Stromal cell of bone marrow (primary cell): ENCODE measurements around the gene STUB1.
A peak's percentile ranks its signal among the peaks of the same experiment; 100 is the strongest.

Source experiments
- DNase-seq: peaks from one replicate; pipeline ENCODE4 v3.0.0-alpha.2; 2012; ENCODE audit warnings: low read depth

Gene STUB1

DNA sequence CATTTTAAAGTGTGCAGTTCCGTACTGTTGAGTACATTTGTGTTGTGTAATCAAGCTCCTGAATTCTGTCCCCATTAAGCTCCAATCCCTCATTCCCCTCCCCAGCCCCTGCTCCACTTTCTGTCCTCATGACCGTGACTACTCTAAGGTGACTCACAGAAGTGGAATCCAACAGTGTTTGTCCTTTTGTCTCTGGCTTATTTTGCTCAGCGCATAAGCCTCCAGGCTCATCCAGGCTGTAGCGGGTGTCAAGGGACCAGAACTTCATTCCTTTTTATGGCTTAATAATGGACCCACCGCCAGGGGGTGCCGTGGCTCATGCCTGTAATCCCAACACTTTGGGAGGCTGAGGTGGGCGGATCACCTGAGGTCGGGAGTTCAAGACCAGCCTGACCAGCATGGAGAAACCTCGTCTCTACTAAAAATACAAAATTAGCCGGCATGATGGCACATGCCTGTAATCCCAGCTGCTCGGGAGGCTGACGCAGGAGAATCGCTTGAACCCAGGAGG lies 32.6 kb downstream of the STUB1 start:
- DNase-seq = peak; percentile 90

DNA sequence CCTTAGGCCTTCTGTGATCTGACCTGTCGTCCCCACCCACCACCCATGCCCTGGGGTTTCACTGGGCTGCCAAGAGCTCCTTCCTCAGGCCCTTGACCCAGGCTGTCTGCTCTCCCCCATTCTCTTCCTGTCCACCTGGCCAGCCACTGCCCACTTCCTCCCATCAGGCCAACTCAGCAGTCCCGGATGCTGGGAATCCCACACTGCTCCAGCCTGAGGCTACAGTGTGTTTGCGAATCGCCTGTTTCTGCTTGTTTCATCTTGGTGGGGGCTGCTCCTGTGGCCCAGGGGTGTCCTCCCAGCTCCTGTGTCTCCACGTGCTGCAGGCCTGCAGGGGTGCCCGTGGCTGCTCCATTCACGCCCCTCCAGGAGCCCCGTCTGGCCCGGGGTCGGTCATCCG lies 33.9 kb downstream of the STUB1 start:
- DNase-seq = no peak

DNA sequence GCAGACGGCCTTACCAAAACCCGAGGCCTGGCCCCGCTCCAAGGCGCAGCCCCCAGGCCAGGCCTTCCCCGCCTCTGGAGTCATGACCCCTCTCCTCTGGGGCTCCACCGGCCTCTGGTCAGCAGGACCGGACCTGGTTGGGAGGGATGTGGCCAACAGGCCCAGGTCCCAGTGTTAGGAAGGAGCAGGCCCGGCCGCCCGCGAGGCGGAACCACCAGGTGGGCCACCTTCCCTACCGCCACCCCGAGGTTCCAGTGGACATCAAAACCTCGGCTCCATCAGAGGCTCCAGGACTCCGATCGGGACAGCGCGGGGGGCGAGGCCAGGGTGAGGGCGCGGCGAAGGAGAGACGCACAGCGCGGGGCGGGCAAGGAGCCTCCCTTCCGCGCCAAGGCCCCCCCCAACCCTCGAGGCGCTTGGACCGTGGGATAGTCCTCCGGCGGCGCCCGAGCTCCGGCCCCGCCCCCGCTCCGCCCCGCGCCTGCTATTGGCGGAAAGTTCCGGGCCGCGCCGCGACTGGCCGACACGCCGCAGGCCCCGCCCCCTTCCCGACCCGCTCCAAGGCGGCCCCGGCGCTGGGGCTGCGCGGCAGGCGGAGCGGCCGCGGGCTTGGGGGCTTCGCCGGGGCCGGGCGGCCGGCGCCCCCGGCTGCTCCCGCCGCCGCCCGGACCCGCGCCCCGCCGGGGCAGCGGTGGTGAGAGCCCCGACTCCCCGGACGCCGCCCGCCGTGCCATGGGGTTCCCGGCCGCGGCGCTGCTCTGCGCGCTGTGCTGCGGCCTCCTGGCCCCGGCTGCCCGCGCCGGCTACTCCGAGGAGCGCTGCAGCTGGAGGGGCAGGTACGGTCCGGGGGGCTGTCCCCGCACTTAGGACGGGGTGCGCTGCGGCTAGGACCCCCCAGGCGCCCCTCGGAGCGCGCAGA lies 34.6 kb downstream of the STUB1 start, which contains the start of gene METRN:
Gene METRN, plus strand, starts transcription at position 561 of the 919 bp plus-strand sequence. Its CDS starts 172 bp downstream, at position 733.
- DNase-seq = peak; percentile 72

DNA sequence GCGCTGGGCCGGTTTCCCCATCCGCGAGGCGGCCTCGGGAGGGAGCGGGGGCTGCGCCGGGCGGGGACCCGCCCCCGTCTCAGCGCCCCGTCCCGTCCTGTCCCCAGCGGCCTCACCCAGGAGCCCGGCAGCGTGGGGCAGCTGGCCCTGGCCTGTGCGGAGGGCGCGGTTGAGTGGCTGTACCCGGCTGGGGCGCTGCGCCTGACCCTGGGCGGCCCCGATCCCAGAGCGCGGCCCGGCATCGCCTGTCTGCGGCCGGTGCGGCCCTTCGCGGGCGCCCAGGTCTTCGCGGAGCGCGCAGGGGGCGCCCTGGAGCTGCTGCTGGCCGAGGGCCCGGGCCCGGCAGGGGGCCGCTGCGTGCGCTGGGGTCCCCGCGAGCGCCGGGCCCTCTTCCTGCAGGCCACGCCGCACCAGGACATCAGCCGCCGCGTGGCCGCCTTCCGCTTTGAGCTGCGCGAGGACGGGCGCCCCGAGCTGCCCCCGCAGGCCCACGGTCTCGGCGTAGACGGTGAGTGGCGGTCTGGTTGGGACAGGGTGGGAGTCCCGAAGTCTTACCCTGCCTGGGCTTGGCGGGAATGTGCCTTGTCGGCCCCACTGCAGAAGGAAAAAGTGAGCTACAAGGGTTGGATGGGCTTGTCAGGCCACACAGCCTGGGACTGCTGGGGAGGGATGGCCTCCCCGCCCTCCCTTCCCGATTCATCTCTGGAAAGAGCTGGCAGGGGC lies 35.4 kb downstream of the STUB1 start:
- no peak for DNase-seq

DNA sequence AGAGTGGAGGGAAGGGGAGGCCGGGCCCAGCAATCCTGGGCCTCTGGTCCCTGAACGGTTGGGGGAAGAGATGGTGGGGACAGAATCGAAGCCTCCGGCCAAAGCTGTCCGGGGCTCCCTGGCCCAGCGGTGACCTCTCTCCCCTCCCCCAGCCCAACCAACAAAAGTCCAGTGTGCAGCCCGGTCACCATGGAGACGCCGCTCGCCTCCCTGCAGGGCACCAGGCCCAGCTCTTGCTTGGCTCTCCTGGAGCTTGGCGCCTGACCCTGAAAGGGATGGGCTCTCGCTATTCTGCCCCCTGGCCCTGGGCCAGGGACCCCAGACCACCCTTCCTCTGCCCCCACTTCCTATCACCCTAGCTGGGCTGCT lies 36.0 kb downstream of the STUB1 start:
- no peak for DNase-seq

DNA sequence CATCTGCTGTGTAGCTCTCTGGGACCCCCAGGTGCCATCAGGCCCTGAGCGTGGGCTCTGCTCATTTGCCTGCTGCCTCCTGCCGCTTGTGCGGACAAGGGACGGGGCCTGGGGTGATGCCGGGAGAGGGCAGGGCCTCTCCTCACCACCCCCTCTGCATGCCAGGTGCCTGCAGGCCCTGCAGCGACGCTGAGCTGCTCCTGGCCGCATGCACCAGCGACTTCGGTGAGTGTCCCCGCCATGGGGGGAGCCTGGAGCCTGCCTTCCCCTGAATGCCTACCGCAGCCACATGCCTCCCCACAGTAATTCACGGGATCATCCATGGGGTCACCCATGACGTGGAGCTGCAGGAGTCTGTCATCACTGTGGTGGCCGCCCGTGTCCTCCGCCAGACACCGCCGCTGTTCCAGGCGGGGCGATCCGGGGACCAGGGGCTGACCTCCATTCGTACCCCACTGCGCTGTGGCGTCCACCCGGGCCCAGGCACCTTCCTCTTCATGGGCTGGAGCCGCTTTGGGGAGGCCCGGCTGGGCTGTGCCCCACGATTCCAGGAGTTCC lies 36.6 kb downstream of the STUB1 start:
- no peak for DNase-seq

DNA sequence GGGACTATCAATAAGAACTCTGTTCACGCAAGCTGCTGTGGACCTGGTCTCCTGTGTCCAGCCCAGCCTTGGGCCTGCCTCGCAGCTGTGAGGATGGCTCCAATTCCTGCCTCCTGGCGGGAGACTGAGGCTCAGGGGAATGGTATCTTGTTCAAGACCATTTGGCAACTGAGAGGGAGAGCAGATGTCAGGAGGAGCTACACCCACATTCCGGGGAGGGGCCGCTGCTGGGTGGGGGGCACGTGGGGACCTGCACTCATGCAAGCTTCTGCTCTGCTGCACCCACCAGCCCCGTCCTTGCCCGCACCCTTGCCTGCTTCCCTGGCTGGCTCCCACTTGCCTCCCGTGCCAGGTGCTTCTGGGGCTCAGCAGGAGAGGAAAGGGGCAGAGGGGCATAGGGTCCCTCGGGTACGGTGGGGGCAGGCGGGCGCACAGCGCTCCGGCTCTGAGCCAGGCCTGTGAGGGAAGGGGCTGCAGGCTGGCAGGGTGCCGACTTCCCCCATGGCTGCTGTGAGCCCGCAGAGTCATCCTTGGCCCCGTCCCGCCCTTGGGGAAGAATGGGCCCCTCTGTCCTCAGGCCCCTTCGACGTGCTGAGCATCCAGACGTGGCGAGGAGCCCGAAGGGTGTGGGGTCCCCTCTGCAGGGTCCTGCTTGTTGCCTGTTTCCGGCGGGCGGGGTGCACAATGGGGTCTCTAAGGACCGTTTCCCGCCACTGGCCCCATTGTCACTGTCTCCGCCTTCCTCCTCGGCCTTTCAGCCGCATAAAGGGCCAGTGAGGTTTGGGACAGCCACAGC lies 37.4 kb downstream of the STUB1 start:
- DNase-seq = no peak

DNA sequence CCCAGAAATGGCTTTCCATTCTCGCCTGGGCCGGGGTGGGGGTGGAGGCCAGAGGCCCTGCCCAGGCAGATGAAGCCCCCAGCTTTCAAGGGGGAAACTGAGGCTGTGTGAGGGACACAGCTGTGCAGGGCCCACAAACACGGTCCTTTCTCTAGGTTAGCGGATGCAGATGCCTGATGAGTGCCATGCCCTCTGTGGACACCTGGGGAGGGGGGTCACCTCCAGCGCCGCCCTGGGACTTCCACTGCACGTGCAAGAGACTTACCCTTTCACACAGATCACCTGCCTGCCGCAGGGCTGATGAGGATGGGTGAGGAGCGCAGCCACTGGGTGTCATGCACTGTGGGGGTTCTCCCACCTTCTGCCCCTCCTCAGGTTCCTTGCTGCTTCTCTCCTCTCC lies 38.2 kb downstream of the STUB1 start:
- DNase-seq = no peak

DNA sequence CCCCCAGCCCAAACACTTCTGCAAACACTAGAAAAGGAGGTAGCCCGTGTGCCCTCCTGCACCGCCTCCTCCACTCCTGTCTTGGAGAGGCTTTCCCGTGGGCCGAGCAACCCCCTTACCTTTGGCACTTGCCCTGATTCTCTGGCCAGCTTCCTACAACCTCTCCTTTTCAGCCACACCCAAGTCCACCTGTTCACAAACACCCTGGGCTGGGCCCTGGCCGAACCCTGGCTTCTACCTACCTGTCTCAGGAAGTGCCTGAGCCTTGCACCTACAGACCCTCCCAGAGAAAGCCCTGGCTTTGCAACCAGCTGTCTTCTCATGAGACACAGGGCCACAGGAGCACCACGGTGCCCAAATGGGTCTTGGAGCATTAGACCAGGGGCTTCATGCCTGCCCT lies 38.7 kb downstream of the STUB1 start:
- DNase-seq = no peak

DNA sequence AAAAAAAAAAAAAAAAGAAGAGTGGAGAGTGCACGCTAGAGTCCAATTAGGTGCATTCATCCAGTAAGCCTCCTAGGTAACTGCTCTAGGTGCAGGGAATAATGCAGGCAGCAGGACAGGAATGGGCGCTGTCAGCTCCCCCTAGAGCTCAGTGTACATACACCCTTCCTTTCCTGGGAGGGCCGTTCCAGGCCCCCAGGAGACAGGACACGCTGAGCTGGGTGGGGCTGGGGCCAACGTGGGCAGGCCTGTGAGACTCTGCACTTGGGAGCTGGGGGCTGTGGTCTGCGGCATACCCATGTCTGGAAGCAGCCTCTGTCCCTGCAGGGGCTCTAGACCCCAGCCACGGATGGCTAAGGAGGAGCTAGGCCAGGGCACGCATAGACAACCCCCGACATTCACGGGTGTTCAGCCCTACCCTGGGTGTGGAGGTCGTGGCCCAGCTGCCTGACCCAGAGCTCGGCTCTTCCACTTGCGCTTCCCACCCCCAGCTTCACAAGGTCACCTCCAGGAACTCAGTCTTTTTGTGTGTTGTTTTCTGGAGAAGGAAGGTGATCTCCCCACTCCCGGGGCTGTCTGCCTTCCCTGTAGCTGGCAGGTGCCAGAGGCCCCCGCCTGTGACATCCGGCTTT lies 39.7 kb downstream of the STUB1 start:
- DNase-seq = no peak

DNA sequence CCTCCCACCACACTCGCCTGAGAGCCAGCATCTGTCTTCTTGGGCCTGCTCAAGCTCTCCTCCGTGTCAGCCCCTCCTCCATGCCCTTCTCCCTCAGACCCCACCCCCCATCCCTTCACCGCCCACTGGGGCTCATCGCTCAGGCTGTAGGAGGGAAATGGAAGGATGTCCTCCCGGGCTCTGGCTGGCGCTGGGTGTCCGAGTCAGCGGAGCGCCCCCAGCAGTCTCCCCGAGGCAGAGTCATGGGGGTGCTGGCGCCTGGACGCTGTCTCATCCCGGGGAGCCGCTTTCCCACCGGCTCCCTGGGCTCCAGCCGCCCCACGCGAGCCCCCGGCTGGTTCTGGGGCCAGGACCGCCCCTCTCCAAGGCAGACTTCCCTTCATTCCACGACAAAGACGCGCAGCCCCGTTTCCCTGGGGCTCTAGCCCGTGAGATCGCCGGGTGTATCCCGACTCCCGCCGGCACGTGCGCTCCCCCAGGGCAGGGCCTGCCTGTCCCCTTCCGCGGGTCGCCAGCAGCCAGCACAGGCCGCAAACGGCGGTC lies 40.3 kb downstream of the STUB1 start:
- no peak for DNase-seq

DNA sequence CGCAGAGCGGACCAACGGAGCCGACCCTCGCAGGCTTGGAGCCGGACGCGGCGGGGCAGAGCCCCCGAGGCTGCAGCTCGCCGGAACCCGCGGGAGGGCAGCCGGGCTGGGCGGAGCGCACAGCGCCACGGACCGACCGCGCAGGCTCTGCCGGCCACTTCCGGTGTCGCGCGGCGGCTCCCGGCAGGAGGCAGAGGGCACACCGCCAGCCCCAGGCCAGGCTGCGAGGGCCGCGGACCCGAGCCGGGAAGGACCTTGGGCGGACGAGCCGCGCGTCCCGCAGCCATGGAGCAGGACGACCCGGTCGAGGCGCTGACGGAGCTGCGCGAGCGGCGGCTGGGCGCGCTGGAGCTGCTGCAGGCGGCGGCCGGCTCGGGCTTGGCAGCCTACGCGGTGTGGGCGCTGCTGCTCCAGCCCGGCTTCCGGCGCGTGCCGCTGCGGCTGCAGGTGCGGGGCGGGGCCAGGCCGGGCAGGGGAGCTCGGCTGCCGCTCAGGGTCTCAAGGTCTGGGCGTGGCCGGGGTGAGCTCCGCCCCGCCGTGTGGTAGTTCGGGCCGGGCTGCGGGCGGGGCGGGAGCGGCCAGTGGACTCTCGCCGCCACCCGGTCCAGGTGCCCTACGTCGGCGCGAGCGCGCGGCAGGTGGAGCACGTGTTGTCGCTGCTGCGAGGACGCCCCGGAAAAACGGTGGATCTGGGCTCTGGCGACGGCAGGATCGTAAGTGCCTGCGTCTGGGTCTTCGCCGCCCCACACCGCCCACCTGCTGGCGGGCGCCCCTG lies 41.0 kb downstream of the STUB1 start, which contains the start of gene ANTKMT:
Gene ANTKMT, plus strand, starts transcription at position 157 of the 775 bp plus-strand sequence. Its CDS starts 129 bp downstream, at position 286.
- no peak for DNase-seq

DNA sequence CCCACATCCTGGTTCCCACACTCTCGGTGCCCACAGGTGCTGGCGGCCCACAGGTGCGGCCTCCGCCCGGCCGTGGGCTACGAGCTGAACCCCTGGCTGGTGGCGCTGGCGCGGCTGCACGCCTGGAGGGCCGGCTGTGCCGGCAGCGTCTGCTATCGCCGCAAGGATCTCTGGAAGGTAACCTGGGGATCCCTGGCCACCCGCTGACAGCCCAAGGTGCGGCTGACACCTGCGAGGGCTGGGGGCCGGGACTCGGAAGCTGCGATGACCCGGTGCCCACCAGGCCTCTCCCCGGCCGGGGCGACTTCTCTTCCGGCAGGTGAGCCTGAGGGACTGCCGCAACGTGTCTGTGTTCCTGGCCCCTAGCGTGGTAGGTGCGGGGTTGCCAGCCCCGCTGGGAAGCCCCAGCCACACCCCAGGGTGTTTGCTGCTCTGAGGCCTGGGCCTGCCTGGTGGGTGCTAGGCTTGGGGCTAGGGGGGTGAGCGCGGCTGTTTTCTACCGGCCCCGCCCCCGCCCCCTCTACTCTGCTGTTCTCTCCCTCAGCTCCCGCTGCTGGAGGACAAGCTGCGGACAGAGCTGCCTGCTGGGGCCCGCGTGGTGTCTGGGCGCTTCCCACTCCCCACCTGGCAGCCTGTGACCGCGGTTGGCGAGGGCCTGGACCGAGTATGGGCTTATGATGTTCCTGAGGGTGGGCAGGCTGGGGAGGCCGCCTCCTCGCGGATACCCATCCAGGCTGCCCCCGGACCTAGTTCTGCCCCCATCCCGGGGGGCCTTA lies 41.7 kb downstream of the STUB1 start:
- DNase-seq = no peak

DNA sequence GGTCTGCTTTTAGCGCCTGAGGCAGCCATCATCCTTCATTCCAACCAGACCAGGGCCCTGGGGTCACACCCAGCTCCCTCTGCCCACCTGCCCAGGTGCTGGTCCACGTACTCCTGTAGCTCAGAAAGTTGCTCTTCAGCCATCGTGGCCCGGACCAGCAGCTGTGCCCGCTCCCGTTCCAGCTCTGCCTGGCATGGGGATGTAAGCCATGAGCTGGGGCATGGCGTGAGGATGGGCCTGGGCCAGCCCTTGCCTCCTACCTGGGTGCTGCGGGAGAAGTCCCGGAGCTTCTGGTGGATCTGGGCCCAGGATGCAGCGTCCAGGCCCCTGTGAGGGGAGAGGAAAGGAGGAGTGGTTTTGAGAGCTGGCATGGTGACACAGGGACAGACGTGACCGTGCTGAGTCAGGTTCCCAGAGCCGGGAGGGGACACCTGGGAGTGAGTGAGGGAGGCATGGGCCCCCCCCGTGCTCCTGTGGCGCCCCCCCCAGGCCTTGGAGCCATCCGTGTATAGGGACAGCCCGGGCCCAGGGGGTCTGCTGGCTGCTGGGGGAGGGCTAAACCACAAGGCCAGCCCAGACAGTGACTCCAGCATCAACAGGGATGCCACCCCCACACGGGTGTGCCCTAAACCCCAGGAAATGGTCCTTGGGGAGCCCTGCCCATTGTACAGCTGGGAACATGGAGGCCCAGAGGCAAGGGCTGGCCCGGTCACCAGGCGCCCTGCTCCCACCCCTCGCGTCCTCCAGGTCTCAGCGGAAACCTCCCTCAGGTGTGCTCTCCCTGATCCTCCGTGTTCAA lies 42.8 kb downstream of the STUB1 start:
- no peak for DNase-seq

DNA sequence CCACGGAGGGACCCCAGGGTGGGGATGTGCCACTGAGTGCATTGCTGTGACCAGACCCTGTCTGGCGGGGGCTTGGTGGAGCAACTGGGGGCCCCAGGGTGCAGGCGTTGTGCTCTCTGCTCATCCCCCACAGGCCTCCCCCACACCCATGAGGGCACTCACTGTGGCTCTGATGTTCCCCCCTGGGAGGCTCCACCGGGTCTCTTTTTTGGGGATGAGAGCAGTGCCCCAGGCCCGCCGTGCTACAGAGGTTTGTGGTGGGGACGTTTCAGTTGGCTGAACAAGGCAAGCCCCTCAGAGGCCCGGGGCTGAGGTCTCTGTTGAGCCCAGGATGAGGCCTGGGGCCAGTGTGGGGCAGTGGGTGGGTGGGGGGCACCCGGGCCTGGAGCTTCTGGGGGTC lies 43.5 kb downstream of the STUB1 start:
- no peak for DNase-seq

DNA sequence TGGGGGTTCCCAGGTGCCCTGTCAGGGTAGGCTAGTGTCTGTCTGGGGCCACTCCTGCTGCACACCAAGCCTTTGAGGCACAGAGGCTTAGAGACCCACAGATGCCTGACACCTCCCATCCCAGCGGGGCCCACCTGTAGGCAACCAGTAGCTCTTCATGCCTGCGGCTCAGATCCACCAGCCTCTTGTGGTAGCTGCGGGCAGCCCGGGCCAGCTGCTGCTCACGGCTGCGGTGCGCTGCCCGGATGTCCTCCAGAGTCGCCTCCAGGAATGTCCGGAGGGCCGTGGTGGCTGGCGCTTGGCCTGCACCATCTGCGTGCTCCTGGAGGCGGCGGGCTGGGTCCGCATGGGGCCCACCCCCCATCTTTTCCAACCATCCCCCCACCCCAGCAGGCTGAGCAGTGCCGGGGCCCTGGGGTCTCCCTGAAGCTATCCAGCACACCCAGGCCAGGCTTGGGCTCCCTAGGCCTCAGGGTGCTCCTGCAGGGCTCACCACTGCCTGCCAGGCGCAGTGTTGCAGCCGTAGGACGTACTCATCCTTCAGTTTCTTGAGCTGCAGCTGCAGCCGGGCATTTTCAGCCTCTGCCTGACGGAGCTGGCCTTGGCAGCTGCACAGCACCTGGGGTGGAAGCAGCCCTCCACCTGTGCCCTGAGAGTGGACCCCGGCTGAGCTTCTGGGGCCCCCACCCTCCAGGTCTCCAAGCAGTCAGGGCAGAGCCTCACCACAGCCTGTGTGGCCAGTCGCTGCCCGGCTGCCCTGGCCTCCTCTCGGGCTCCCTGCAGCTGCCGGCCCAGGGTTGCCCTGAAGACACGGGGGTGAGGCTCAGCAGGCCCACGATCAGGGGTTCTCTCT lies 44.2 kb downstream of the STUB1 start:
- no peak for DNase-seq

DNA sequence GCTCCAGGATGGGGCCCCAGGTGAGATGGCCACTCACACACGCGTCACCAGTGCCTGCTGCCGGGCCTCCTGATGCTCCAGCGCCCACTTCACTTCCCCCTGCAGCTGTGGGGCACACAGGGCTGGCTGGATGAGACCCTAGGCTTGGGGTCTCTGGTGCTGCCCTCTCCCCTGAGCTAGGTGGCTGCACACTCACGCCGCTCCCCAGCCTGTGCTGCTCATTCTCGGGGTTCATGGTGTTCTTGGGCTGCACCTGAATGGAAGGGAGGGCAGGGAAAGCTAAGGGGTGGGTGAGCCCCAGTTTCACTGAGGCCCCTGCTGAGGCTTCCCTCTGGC lies 44.8 kb downstream of the STUB1 start:
- DNase-seq = no peak
